Activated CD4-positive, alpha-beta T cell treated with anti-CD3 and anti-CD28 coated beads for 36 hours (primary cell): ENCODE measurements around the gene C1QTNF6. TPM values are rescaled to one million over a fixed set of nuclear protein-coding genes. Genes with fewer than 3 reads are reported as not detected.
"Not testable (repeated sequence)": the region's sequence is repeated elsewhere in the genome, so short reads cannot be mapped to it uniquely, and the experiment has no call there.

Experiments used
- ATAC-seq: fragments of 200-7000 bp; cut with Tn5 transposase; one replicate; pipeline ENCODE4 v1.10.0; 2021; ENCODE audit warnings: mild to moderate bottlenecking, moderate library complexity
- CTCF ChIA-PET: fragments of 350-600 bp; sonication (Branson Sonifier 250); formaldehyde crosslinking; loops from one replicate; lab custom pipeline; 2021; ENCODE audit warnings: antibody characterized with exemption; lab: Charles Lee
- POLR2A ChIA-PET: fragments of 350-600 bp; sonication (Branson Sonifier 250); formaldehyde crosslinking; loops from one replicate; lab custom pipeline; 2021; ENCODE audit warnings: antibody characterized with exemption, inconsistent platforms; lab: Charles Lee
- DNase-seq: peaks from one replicate; pipeline ENCODE4 v3.0.0-alpha.2; 2020
- H3K27ac Mint-ChIP-seq: one replicate; pipeline ENCODE4 v1.8.0; 2021; ENCODE audit warnings: mixed read lengths
- H3K27me3 Mint-ChIP-seq: one replicate; pipeline ENCODE4 v1.8.0; 2021; ENCODE audit warnings: mixed read lengths
- H3K36me3 Mint-ChIP-seq: one replicate; pipeline ENCODE4 v1.8.0; 2021; ENCODE audit warnings: low read depth, mixed read lengths
- H3K4me1 Mint-ChIP-seq: one replicate; pipeline ENCODE4 v1.8.0; 2021; ENCODE audit warnings: mixed read lengths
- H3K4me3 Mint-ChIP-seq: one replicate; pipeline ENCODE4 v1.8.0; 2021; ENCODE audit warnings: mild to moderate bottlenecking, moderate library complexity, mixed read lengths
- H3K9me3 Mint-ChIP-seq: one replicate; pipeline ENCODE4 v1.8.0; 2021; ENCODE audit warnings: low read depth, mixed read lengths
- intact Hi-C, 2 experiments: fragments of 100-400 bp; cut with DNase I in 1 of 2; cut with micrococcal nuclease in 1 of 2; formaldehyde crosslinking; loops; one replicate each; pipeline versions ENCODE4 v1.14.2 to v1.15.1; 2022 to 2024; cut with DNase I, micrococcal nuclease
- total RNA-seq, 2 experiments: library from RNA; stranded (reverse); gene quantifications; one replicate each; pipeline ENCODE4 v1.2.3, GENCODE V29; 2021

The C1QTNF6 gene
- total RNA-seq: 1 to 10 TPM; 8.4 to 8.7 TPM

- POLR2A ChIA-PET: no interaction called here
Measured at GRCh38 chr22:37187891-37188761, at the start of gene C1QTNF6. C1QTNF6 (minus strand) TSS chr22:37188247; CDS start chr22:37188213, 34 bp downstream.

GRCh38 chr22:37235897-37236607 is 48.0 kb upstream of the C1QTNF6 start:
- H3K27me3 Mint-ChIP-seq: no peaks in the 10 kb centered on the region
- no peak for ATAC-seq
- H3K4me3 Mint-ChIP-seq: peak overlapping the region; percentile 92
- H3K36me3 Mint-ChIP-seq: peaks cover 96% of the 10 kb centered on the region
- H3K27ac Mint-ChIP-seq: peak overlapping the region; percentile 94
- POLR2A ChIA-PET: no interaction called here
- DNase-seq: no peak
- intact Hi-C loops: no loop called here
- no peaks in the 10 kb centered on the region for H3K9me3 Mint-ChIP-seq
- peaks cover 99% of the 10 kb centered on the region for H3K4me1 Mint-ChIP-seq
- CTCF ChIA-PET: interaction anchor here (0.7 kb wide), 1 partner anchor 36 kb away, joined by 3 read pairs; no protein-coding TSS in a partner anchor

More at GRCh38 chr22:37187891-37188761, at the start of gene C1QTNF6:
- no peak for ATAC-seq
- H3K9me3 Mint-ChIP-seq: no peaks in the 10 kb centered on the region
- peaks cover 16% of the 10 kb centered on the region for H3K36me3 Mint-ChIP-seq
- peaks cover 26% of the 10 kb centered on the region for H3K4me1 Mint-ChIP-seq
- no peaks in the 10 kb centered on the region for H3K27me3 Mint-ChIP-seq
- intact Hi-C loops: no loop called here
- CTCF ChIA-PET: interaction anchor here (2.7 kb wide), 1 partner anchor 12 kb away, joined by 9 read pairs; no protein-coding TSS in a partner anchor
- no peak within 1 kb of the TSS for H3K27ac Mint-ChIP-seq
- no peak within 1 kb of the TSS for H3K4me3 Mint-ChIP-seq
- DNase-seq: no peak

DNA sequence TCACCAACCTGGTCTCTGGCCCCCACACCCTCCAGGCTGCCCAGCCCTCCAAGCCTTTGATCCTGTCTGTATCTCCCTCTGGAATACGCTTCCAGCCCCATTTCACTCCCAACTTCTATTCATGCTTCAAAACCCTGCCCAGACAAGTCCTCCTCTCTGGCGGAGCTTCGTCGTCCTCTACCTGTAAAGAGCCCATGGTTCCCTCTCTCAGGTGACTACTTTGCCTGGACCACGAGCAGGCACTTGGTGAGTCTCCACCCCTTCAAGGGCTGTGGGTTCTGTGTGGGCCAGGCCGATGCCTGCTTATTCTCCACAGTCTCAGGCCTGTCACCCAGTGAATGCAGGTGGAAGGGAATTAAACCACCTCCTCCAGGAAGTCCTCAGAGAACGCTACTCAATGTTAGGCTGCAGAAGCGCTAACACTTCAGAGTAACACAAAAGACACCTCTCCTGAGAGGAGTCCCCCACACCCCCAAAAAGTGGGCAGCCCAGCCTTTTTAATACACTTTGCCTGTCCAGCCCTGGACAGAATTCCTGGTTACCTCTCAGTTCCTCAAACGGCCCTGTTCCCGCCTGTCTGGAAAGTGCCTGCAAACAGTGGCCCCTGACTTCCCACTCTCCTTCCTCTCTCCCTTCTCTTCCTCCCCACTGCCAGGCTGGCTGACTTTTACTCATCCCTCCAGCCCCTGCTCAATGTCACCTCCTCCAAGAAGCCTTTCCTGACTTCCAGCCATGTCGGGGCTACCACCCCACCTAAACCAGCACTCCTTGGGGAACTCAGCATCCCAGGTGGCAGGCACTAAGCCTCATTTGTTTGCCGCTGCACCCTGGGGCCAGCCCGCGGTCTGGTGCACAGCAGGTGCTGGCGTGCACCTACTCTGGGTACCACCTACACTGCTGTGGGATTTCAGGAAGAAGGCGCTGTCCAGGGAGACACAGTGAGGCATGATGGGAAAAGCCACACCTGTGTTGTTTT is 47.0 kb upstream of the C1QTNF6 start:
- Mint-ChIP-seq H3K36me3 (peaks cover 89% of the 10 kb centered on the region), H3K27ac (peak overlapping the region; percentile 94), H3K27me3 (no peaks in the 10 kb centered on the region), H3K9me3 (no peaks in the 10 kb centered on the region), H3K4me3 (peak overlapping the region; percentile 92), H3K4me1 (peaks cover 98% of the 10 kb centered on the region)
- ATAC-seq (no peak), DNase-seq (peak; percentile 30)
- CTCF ChIA-PET: interaction anchor here (0.6 to 1.2 kb wide), 2 partner anchors 16 to 101 kb away, joined by 4 read pairs; no protein-coding TSS in a partner anchor
- intact Hi-C loops: no loop called here
- POLR2A ChIA-PET: no interaction called here

DNA sequence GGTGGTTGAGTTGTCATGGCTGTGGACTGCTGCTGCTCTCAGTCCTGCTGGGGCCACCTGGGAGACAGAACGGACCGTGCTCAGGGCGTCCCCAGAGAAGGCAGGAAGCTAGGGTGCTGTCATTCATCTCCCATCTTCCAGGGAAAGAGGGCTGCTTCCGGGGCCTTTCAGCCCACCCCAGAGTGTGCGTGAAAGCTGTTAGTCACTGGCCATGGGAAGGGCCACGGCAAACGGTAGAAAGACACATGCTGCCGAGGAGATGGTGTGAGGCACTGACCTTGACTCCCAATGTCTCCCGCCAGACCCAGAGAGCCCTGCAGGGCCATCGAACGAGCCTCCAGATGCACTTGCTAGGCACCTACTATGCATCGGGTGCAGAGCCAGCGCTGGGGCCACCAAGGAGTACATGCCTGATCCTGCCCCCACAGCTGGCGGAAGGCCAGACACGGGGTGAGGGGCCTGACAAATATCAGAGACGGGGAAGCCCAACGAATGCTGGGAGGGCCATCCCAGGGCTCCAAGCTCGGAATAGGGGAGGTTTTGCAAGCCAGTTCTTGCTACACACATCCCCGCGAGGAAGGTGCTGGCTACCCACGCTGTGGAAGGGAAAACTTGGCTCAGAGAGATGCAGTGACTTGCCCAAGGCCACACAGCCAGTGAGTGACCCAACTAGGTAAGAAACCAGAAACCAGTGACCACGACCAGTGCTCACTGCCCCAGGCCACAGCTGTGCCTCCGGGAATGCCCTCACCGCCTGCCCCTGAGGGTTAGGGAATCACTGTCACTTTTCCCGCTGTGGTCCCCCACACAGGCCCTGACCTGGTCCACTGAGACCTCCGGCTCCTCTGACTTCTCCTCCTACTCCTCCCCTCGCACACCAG is 45.9 kb upstream of the C1QTNF6 start:
- Mint-ChIP-seq H3K9me3 (no peaks in the 10 kb centered on the region), H3K4me3 (peak overlapping the region; percentile 92), H3K4me1 (peaks cover 98% of the 10 kb centered on the region), H3K27me3 (no peaks in the 10 kb centered on the region), H3K36me3 (peaks cover 89% of the 10 kb centered on the region), H3K27ac (peak overlapping the region; percentile 94)
- ChIA-PET POLR2A (interaction anchor here (0.6 kb wide), 2 partner anchors 62 to 673 kb away, joined by 3 to 7 read pairs; no protein-coding TSS in a partner anchor), CTCF (interaction anchor here (0.6 to 1.2 kb wide), 2 partner anchors 14 to 102 kb away, joined by 4 read pairs; no protein-coding TSS in a partner anchor)
- ATAC-seq: no peak
- intact Hi-C loops: no loop called here
- DNase-seq: peak; percentile 44

- not testable (repeated sequence) for H3K27me3 Mint-ChIP-seq
Measured at GRCh38 chr22:37233371-37233750, 45.3 kb upstream of the C1QTNF6 start.

DNA sequence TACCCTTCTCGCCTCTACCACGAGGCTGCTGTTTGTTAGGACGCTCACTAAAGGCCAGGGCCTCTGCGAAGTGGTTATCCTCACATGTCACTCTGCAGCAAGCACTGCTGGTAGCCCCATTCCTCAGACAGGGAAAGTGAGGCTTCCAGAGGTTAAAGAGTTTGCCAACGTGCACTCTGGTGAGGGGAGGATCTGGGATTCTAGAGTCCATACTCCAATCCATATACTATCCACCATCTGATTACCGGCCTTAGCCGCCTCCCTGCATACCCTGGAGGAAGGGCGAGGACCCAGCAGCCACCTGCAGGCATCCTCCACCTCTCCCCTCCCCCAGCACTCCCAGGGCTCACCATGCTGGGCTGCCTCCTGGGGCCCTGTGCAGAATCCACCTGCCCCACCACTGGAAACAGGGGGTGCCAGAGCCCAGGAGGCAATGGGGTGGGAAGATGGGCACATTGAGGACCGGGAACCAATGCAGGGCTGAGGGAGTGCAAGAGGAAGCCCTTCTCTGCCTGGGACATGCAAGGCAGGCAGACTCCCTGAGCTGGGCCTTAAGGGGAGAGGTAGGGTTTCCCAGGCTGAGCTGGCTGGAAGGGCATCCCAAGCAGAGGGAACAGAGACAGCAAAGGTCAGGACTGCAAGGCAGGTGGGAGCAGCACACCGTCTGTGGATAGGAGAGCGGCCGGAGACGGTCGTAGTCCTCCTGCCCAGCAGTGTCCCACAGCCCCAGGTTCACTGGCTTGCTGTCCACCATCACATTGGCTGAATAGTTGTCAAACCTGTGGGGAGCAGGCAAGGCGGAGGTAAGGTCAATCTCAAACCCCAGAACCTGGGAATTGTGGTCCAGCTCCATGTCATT is 44.3 kb upstream of the C1QTNF6 start:
- intact Hi-C loops: no loop called here
- ChIA-PET POLR2A (interaction anchor here (1.2 to 5.4 kb wide), 2 partner anchors 10 to 11 kb away, joined by 4 to 55 read pairs; partner anchors contain the start of gene RAC2), CTCF (interaction anchor here (1.0 to 5.4 kb wide), 5 partner anchors 9 to 70 kb away, joined by 3 to 70 read pairs (median 4); partner anchors contain the start of gene RAC2)
- no peaks in the 10 kb centered on the region for H3K27me3 Mint-ChIP-seq
- H3K9me3 Mint-ChIP-seq: no peaks in the 10 kb centered on the region
- peak; percentile 59 for DNase-seq
- no peak for ATAC-seq
- peak overlapping the region; percentile 92 for H3K4me3 Mint-ChIP-seq
- peaks cover 89% of the 10 kb centered on the region for H3K36me3 Mint-ChIP-seq
- H3K4me1 Mint-ChIP-seq: peaks cover 97% of the 10 kb centered on the region
- H3K27ac Mint-ChIP-seq: peak overlapping the region; percentile 99

More at GRCh38 chr22:37233371-37233750, 45.3 kb upstream of the C1QTNF6 start:
- CTCF ChIA-PET: interaction anchor here (1.5 to 5.4 kb wide), 2 partner anchors 8 to 71 kb away, joined by 3 to 70 read pairs; partner anchors contain the start of gene RAC2
- H3K9me3 Mint-ChIP-seq, ATAC-seq, DNase-seq, intact Hi-C loops: not testable (repeated sequence)
- Mint-ChIP-seq H3K4me3 (peak overlapping the region; percentile 92), H3K36me3 (peaks cover 89% of the 10 kb centered on the region), H3K27ac (peak overlapping the region; percentile 69), H3K4me1 (peaks cover 98% of the 10 kb centered on the region)
- POLR2A ChIA-PET: interaction anchor here (0.6 kb wide), 1 partner anchor 673 kb away, joined by 7 read pairs; no protein-coding TSS in a partner anchor

DNA sequence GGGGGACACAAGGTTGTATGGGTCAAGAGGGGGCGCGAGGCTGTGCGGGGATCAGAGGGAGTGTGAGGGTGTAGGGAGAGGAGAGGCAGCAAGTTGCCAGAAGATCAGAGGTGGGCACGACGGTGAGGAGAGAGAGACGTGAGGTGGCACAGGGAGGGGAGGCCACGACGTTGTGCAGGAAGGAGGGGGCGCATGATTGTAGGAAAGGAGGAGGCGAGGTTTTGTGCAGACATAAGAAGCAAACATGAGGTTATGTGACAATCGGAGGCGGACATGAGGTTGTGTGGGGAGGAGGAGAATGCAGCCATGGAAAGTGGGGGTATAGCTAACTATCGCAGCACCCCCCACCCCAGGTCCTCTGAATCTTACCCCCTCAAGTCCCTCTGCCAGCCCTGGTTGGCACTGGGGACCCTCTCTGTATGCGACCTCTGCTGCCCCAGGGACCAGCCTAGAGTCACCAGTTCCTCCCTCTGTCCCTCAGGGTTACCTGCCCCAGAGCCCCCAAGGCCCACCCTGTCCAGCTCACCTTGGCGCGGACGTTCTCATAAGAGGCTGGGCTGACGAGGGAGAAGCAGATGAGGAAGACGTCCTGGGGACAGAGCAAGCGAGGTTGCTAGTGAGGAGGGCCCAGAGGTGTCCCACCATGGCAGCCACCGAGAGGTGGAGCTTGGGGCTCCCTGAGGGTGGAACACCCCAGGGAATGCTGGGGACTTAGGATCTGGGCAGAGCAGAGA is 43.5 kb upstream of the C1QTNF6 start:
- ATAC-seq (peak; percentile 22), DNase-seq (peak; percentile 82)
- CTCF ChIA-PET: interaction anchor here (0.9 to 5.4 kb wide), 8 partner anchors 10 to 69 kb away, joined by 3 to 70 read pairs (median 4); partner anchors contain the start of gene RAC2
- H3K9me3 Mint-ChIP-seq: no peaks in the 10 kb centered on the region
- POLR2A ChIA-PET: interaction anchor here (1.2 to 5.4 kb wide), 4 partner anchors 9 to 72 kb away, joined by 4 to 55 read pairs (median 6); partner anchors contain the start of gene RAC2
- peaks cover 91% of the 10 kb centered on the region for H3K4me1 Mint-ChIP-seq
- intact Hi-C loops: loop anchor here in 1 of 2 experiments (2.0 kb wide), 2 partner anchors 51 to 845 kb away; partner anchors contain the start of genes CYTH4 and MYH9
- H3K36me3 Mint-ChIP-seq: peaks cover 82% of the 10 kb centered on the region
- H3K4me3 Mint-ChIP-seq: peak overlapping the region; percentile 92
- no peaks in the 10 kb centered on the region for H3K27me3 Mint-ChIP-seq
- peak overlapping the region; percentile 99 for H3K27ac Mint-ChIP-seq

DNA sequence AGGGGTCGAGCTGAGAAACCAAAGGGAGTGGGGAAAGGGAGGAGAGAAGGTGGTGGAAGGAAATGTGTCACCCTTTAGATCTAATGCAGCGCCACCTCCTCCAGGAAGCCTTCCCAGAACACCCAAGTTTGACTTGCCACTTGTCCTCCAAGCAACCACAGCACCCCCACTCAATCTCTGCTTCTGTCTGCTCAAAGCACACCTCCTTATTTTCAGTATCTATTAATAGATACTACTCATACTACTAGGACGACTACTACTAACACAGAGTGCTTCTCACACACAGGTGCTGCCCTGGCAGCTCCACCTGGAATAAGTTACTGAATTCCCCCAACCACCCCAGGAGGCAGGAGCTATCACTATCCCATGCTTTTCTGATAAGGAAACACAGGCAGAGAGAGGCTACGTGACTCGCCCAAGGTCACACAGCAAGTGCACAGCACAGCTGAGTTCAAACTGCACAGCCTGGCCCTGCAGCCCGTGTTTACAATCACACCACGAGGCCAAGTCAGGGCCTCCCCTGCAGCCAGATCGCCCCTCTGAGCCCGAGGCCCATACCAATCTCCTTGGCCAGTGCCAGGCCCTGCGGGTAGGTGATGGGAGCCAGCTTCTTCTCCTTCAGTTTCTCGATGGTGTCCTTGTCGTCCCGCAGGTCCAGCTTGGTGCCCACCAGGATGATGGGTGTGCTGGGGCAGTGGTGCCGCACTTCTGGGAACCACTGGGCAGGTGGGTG is 42.8 kb upstream of the C1QTNF6 start:
- ChIA-PET CTCF (interaction anchor here (0.8 to 5.4 kb wide), 8 partner anchors 10 to 86 kb away, joined by 3 to 70 read pairs (median 6); partner anchors contain the start of gene RAC2), POLR2A (interaction anchor here (0.5 to 5.4 kb wide), 8 partner anchors 8 to 153 kb away, joined by 3 to 55 read pairs (median 4); partner anchors contain the start of gene RAC2)
- peak overlapping the region; percentile 92 for H3K4me3 Mint-ChIP-seq
- ATAC-seq (peak; percentile 53), DNase-seq (peak; percentile 94)
- peak overlapping the region; percentile 99 for H3K27ac Mint-ChIP-seq
- no peaks in the 10 kb centered on the region for H3K9me3 Mint-ChIP-seq
- H3K36me3 Mint-ChIP-seq: peaks cover 82% of the 10 kb centered on the region
- no peaks in the 10 kb centered on the region for H3K27me3 Mint-ChIP-seq
- H3K4me1 Mint-ChIP-seq: peaks cover 90% of the 10 kb centered on the region
- intact Hi-C loops: loop anchor here (1.0 to 2.0 kb wide), 7 partner anchors 7 to 844 kb away; partner anchors contain the start of genes CYTH4 (in 1 of the 2) and MYH9 (in 1 of the 2)
